ENCODE measurements around the gene TREM1.

- TF ChIP-seq, protein P1, sequence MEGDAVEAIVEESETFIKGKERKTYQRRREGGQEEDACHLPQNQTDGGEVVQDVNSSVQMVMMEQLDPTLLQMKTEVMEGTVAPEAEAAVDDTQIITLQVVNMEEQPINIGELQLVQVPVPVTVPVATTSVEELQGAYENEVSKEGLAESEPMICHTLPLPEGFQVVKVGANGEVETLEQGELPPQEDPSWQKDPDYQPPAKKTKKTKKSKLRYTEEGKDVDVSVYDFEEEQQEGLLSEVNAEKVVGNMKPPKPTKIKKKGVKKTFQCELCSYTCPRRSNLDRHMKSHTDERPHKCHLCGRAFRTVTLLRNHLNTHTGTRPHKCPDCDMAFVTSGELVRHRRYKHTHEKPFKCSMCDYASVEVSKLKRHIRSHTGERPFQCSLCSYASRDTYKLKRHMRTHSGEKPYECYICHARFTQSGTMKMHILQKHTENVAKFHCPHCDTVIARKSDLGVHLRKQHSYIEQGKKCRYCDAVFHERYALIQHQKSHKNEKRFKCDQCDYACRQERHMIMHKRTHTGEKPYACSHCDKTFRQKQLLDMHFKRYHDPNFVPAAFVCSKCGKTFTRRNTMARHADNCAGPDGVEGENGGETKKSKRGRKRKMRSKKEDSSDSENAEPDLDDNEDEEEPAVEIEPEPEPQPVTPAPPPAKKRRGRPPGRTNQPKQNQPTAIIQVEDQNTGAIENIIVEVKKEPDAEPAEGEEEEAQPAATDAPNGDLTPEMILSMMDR (IDR thresholded peaks at IDR 0.05), result no peak
- TF ChIP-seq POLR2A (IDR thresholded peaks at IDR 0.05), result no peak
Measured at GRCh38 chr6:41280381-41281057, 6.0 kb downstream of the TREM1 start.
